NB4 (cell line): Measurements from ENCODE around the gene STAB1.

Experiments used
- DNase-seq: peaks from one replicate; pipeline ENCODE4 v3.0.0; 2010; ENCODE audit warnings: low read depth
- H3K4me3 ChIP-seq: one replicate; pipeline ENCODE4 v1.5.1; 2011; ENCODE audit warnings: mild to moderate bottlenecking, low read depth, low read length, moderate library complexity
- CTCF ChIP-seq: IDR thresholded peaks from one replicate; pipeline ENCODE4 v1.5.1; 2012; ENCODE audit warnings: low read depth, low read length
- MYC ChIP-seq: IDR thresholded peaks from 2 replicates; pipeline ENCODE4 v1.6.1; 2011; ENCODE audit warnings: low read depth, low read length
- POLR2A ChIP-seq: IDR thresholded peaks from 2 replicates; pipeline ENCODE4 v1.6.1; 2011; ENCODE audit warnings: mild to moderate bottlenecking; ENCODE audit not compliant: insufficient read length; ENCODE audit errors: extremely low read depth
- TF ChIP-seq, protein P1 (sequence below): IDR thresholded peaks from 2 replicates; pipeline ENCODE4 v1.6.1; 2011; ENCODE audit warnings: low read depth, low read length

Gene STAB1

DNA sequence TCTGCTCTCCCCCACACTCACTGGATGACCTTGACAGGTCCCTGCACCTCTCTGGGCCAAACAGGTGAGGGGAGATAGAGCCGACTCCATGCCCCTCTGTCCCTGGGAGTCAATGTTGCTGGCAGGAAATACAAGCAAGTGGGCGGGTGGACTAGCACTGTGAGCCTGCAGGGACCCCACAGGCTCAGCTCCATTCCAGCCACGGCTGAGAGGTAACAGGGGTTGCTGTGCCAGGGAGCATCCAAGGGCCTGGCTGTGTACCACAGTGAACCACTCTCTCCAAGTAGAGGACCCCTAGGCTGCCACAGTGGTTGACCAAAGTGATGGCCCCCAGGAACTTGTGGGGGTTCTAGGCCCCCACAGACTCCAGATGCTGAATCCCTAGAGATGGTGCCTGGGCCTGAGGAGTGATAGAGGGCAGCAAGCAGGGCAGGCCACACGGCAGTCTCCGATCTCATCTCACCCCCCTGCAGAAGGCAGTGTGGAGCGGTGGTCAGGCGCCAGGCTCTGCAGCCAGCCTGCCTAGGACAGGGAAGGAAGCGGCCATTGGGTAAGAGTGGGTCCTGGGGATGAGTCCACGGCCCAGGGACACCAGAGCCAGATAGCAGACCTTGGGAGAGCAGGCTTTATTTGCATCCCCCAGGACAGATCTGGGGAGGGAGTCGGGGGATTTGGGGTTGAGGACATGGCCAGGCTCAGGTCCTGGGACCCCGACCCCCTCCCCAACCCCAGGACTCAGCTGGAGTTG lies 44.5 kb upstream of the STAB1 start:
- DNase-seq, result no peak
- no peak overlapping the region for H3K4me3 ChIP-seq
- TF ChIP-seq POLR2A (no peak), CTCF (no peak)

DNA sequence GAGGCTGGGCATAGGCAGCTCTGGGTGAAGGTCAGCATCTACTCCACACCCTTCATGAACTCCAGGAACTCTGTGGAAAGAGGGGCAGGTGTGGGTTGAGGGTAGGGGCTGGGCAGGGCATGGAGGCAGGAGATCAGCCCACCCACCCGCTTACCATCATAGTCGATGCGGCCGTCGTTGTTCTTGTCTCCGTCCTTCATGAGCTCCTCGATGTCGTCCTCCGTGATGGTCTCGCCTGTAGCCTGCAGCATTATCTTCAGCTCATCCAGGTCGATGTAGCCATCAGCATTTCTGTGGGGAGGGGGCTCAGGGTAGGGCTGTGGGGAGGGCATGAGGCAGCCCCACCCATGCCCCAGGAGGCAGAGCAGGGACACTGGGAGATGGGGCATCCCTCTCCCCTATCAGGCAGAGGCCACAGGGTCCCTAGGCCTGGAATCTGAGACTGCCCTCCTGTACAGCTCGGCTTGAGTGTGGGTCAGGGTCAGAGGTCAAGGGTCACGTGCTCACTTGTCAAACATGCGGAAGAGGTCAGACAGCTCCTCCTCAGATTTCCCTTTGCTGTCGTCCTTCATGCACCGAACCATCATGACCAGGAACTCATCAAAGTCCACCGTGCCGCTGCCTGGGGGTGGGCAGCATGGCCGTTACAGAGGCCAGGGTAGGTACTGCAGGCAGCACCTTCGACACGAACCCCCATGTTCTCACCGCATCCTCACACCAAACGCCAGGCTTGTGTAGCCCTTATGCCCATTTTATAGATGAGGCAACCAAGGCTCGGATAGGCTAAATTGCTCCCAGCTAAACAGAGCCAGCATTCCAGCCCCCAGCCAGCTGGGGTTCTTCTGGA lies 43.7 kb upstream of the STAB1 start:
- TF ChIP-seq, protein P1, sequence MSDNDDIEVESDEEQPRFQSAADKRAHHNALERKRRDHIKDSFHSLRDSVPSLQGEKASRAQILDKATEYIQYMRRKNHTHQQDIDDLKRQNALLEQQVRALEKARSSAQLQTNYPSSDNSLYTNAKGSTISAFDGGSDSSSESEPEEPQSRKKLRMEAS, result no peak
- no peak for TF ChIP-seq CTCF
- no peak for TF ChIP-seq POLR2A
- TF ChIP-seq MYC, result no peak
- no peak for DNase-seq
- H3K4me3 ChIP-seq, result no peak overlapping the region

GRCh38 chr3:52452126-52452525 lies 43.0 kb upstream of the STAB1 start:
- no peak for DNase-seq
- TF ChIP-seq CTCF (no peak), POLR2A (no peak), MYC (no peak)
- TF ChIP-seq, protein P1, result no peak
- H3K4me3 ChIP-seq, result no peak overlapping the region

GRCh38 chr3:52452570-52453221 lies 42.4 kb upstream of the STAB1 start:
- TF ChIP-seq MYC, result no peak
- TF ChIP-seq CTCF, result no peak
- TF ChIP-seq, protein P1, result no peak
- TF ChIP-seq POLR2A, result no peak
- DNase-seq, result no peak
- H3K4me3 ChIP-seq, result no peak overlapping the region

GRCh38 chr3:52453496-52454249 lies 41.5 kb upstream of the STAB1 start, which contains the start of gene TNNC1:
TNNC1 (minus strand) TSS chr3:52454041; CDS start chr3:52454015, 26 bp downstream.
- H3K4me3 ChIP-seq, result peak within 1 kb of the TSS; percentile 68

More at GRCh38 chr3:52453496-52454249, 41.5 kb upstream of the STAB1 start, which contains the start of gene TNNC1:
- DNase-seq, result no peak
- no peak for TF ChIP-seq CTCF
- TF ChIP-seq MYC, result no peak
- TF ChIP-seq, protein P1, result no peak
- TF ChIP-seq POLR2A, result no peak
